Measurements from ENCODE around the gene PCNT.

PCNT gene

GRCh38 chr21:46324390-46325072 is 575 bp downstream of the PCNT start (continued):
- TF ChIP-seq ZBTB49 (tag by site-specific recombination; IDR thresholded peaks at IDR 0.05; ENCODE audit: low read depth), result no peak
- peak; percentile 93 for TF ChIP-seq KLF1 (tag by site-specific recombination; IDR thresholded peaks at IDR 0.05)
- TF ChIP-seq ZNF791 (tag by site-specific recombination; IDR thresholded peaks at IDR 0.05), result no peak
- peak; percentile 90 for TF ChIP-seq ZSCAN5A (tag by site-specific recombination; IDR thresholded peaks at IDR 0.05)
- no peak for TF ChIP-seq ZNF48 (tag by site-specific recombination; IDR thresholded peaks at IDR 0.05)
- peak; percentile 48; the same call in 1 of the 2 replicates for TF ChIP-seq ZNF121 (tag by site-specific recombination; IDR thresholded peaks at IDR 0.05)
- TF ChIP-seq ZNF692 (tag by site-specific recombination; IDR thresholded peaks at IDR 0.05), result peak; percentile 57
- no peak for TF ChIP-seq ZNF843 (tag by site-specific recombination; IDR thresholded peaks at IDR 0.05)

GRCh38 chr21:46325073-46325912 is 1.3 kb downstream of the PCNT start:
- Histone ChIP-seq H3K4me3 (ENCODE audit: low read depth, low read length) (peak overlapping the region; percentile 68), H3K9me3 (ENCODE audit: control insufficient read depth, insufficient read depth, low read depth, low read length) (no peaks in the 10 kb centered on the region), H3K27ac (ENCODE audit: extremely low read depth, low read depth, low read length) (peak overlapping the region; percentile 93), H3K4me1 (ENCODE audit: control insufficient read depth, insufficient read depth, low read length) (peaks cover 19% of the 10 kb centered on the region), H3K36me3 (ENCODE audit: control insufficient read depth in 2 of 2, insufficient read depth in 1 of 2, low read length in 2 of 2) (peaks cover 37 to 55% of the 10 kb centered on the region in 2 experiments)
- ChIA-PET CTCF (interaction anchor here (0.5 to 1.7 kb wide), 8 partner anchors 13 to 336 kb away, joined by 3 to 6 read pairs (median 3); no protein-coding TSS in a partner anchor), POLR2A (interaction anchor here (0.5 to 1.4 kb wide), 8 partner anchors 10 to 314 kb away, joined by 3 to 9 read pairs (median 4); partner anchors contain the start of genes MCM3AP, PRMT2 and YBEY)
- TF ChIP-seq OSR2 (tag by site-specific recombination; IDR thresholded peaks at IDR 0.05) (peak; percentile 81), PATZ1 (tag by site-specific recombination; IDR thresholded peaks at IDR 0.05) (peak; percentile 47), REST (tag by site-specific recombination; IDR thresholded peaks at IDR 0.05) (peak; percentile 62; the same call in 1 of the 2 replicates), KLF7 (tag by site-specific recombination; IDR thresholded peaks at IDR 0.05; ENCODE audit: borderline replicate concordance) (peak; percentile 62), ZNF341 (tag by site-specific recombination; IDR thresholded peaks at IDR 0.05; ENCODE audit: low read depth) (peak; percentile 88), ZNF76 (tag by site-specific recombination; IDR thresholded peaks at IDR 0.05; ENCODE audit: borderline replicate concordance, low read depth) (peak; percentile 35; the same call in 1 of the 2 replicates), TSHZ1 (tag by site-specific recombination; IDR thresholded peaks at IDR 0.05; ENCODE audit: borderline replicate concordance) (no peak), ZNF600 (tag by site-specific recombination; IDR thresholded peaks at IDR 0.05) (peak; percentile 89), ZBTB26 (tag by site-specific recombination; optimal IDR thresholded peaks at IDR 0.05) (peak; percentile 100)

Measured in HEK293 (cell line).